Activated T-cell treated with anti-CD3 and anti-CD28 coated beads, Interleukin-2, amount 50 U/mL, for 4 hours (primary cell): ENCODE data around the gene SUSD2. TPM values are rescaled to one million over a fixed set of nuclear protein-coding genes. Genes with fewer than 3 reads are reported as not detected.
"Not testable (repeated sequence)": the region's sequence is repeated elsewhere in the genome, so short reads cannot be mapped to it uniquely, and the experiment has no call there.

Experiments
- ATAC-seq, 2 donors: fragments of 200-7000 bp; cut with Tn5 transposase; one replicate each; pipeline ENCODE4 v1.10.0; 2021
- DNase-seq: peaks from one replicate; pipeline ENCODE4 v3.0.0-alpha.2; 2020
- H3K27me3 Mint-ChIP-seq: one replicate; pipeline ENCODE4 v1.8.0; 2021; ENCODE audit warnings: low read depth, mixed read lengths
- H3K36me3 Mint-ChIP-seq: one replicate; pipeline ENCODE4 v1.8.0; 2022; ENCODE audit warnings: mixed read lengths; ENCODE audit not compliant: insufficient read depth
- H3K4me1 Mint-ChIP-seq: one replicate; pipeline ENCODE4 v1.8.0; 2021; ENCODE audit warnings: low read depth, mixed read lengths
- H3K4me3 Mint-ChIP-seq: one replicate; pipeline ENCODE4 v1.8.0; 2021; ENCODE audit warnings: mild to moderate bottlenecking, moderate library complexity, mixed read lengths
- H3K9me3 Mint-ChIP-seq: one replicate; pipeline ENCODE4 v1.8.0; 2021; ENCODE audit warnings: mixed read lengths
- total RNA-seq, 3 donors: library from RNA; stranded (reverse); gene quantifications; one replicate each; pipeline ENCODE4 v1.2.1, GENCODE V29; 2021

Gene SUSD2
- total RNA-seq, 3 donors from 2014 or later = 1.2 to 1.7 (median 1.6) TPM

DNA sequence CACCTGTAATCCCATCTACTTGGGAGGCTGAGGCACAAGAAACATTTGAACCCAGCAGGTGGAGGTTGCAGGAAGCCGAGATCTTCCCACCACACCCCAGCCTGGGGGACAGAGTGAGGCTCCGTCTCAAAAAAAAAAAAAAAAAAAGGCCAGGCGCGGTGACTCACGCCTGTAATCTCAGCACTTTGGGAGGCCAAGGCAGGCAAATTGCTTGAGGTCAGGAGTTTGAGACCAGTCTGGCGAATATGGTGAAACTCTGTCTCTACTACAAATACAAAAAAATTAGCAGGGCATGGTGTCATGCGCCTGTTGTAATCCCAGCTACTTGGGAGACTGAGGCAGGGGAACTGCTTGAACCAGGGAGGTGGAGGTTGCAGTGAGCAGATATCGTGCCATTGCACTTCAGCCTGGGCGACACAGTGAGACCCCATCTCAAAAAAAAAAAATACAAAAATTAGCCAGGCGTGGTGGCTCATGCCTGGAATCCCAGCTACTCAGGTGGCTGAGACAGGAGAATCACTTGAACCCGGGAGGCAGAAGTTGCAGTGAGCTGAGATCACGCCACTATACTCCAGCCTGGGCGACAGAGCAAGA is 56.9 kb downstream of the SUSD2 start:
- H3K4me3 Mint-ChIP-seq, ATAC-seq, H3K27me3 Mint-ChIP-seq, H3K36me3 Mint-ChIP-seq, DNase-seq, H3K9me3 Mint-ChIP-seq: not testable (repeated sequence)
- peaks cover 23% of the 10 kb centered on the region for H3K4me1 Mint-ChIP-seq

Other genes with a start within 250 kb of the SUSD2 start
- gene GSTT2B, start 220.3 kb upstream of the SUSD2 start, total RNA-seq = not detected
- gene DDTL, start 214.6 kb upstream of the SUSD2 start, total RNA-seq = 1 to 10 TPM in 2 of 3 donors, not detected in 1; 2.2 to 3.0 TPM
- gene DDT, start 207.0 kb upstream of the SUSD2 start, total RNA-seq = 100 to 1,000 TPM in 1 of 3 donors, 10 to 100 TPM in 2; 74.2 to 107 (median 85.1) TPM
- gene GSTT2, start 201.4 kb upstream of the SUSD2 start, total RNA-seq = not detected
- gene GSTT4, start 176.0 kb upstream of the SUSD2 start, total RNA-seq = not detected
- 10 to 100 TPM; 61.5 to 69.7 (median 67.0) TPM for gene CABIN1, start 170.2 kb upstream of the SUSD2 start, total RNA-seq
- gene GGT5, start 63.6 kb downstream of the SUSD2 start, total RNA-seq = under 1 TPM in 2 of 3 donors, not detected in 1; 0.11 to 0.19 TPM
- gene SPECC1L, start 89.3 kb downstream of the SUSD2 start, total RNA-seq = 10 to 100 TPM; 31.4 to 33.6 (median 33.1) TPM
- 10 to 100 TPM; 44.6 to 57.1 (median 51.1) TPM for gene ADORA2A, start 246.1 kb downstream of the SUSD2 start, total RNA-seq